SK-N-SH treated with all-trans-retinoic acid at 6 μM for 48 hours (cell line): ENCODE measurements around the gene SPCS2.

ENCODE experiments used
- ATAC-seq: fragments of 200-7000 bp; cut with Tn5 transposase; 3 replicates; pipeline ENCODE4 v1.9.1; 2020; ENCODE audit warnings: mild to moderate bottlenecking, moderate library complexity
- ARNTL ChIP-seq: fragments of 450-650 bp; formaldehyde crosslinking; IDR thresholded peaks from 2 replicates; pipeline ENCODE4 v1.5.0; 2020; ENCODE audit warnings: low read depth, mild to moderate bottlenecking, moderate library complexity, borderline replicate concordance
- CSRNP3 ChIP-seq: fragments of 250-450 bp; sonication (Bioruptor Pico); IDR thresholded peaks from 2 replicates; pipeline ENCODE4 v1.5.1; 2021; ENCODE audit warnings: mild to moderate bottlenecking, moderate library complexity
- ESRRG ChIP-seq: fragments of 250-450 bp; sonication (Bioruptor Pico); IDR thresholded peaks from 2 replicates; pipeline ENCODE4 v1.6.1; 2021; ENCODE audit warnings: mild to moderate bottlenecking
- OSR1 ChIP-seq: fragments of 250-450 bp; sonication (Bioruptor Pico); IDR thresholded peaks from 2 replicates; pipeline ENCODE4 v1.8.0; 2022; ENCODE audit warnings: moderate library complexity, mild to moderate bottlenecking, inconsistent platforms
- PATZ1 ChIP-seq: fragments of 250-450 bp; sonication (Bioruptor Pico); IDR thresholded peaks from 2 replicates; pipeline ENCODE4 v1.8.0; 2020; ENCODE audit warnings: mild to moderate bottlenecking, moderate library complexity, borderline replicate concordance
- POU6F1 ChIP-seq: fragments of 250-450 bp; sonication (Bioruptor Pico); IDR thresholded peaks from 2 replicates; pipeline ENCODE4 v1.8.0; 2021; ENCODE audit warnings: low read depth, mild to moderate bottlenecking, moderate library complexity, borderline replicate concordance
- PPARA ChIP-seq: fragments of 250-450 bp; sonication (Bioruptor Pico); IDR thresholded peaks from 2 replicates; pipeline ENCODE4 v1.5.0; 2020; ENCODE audit warnings: mild to moderate bottlenecking, borderline replicate concordance
- SNAI2 ChIP-seq: fragments of 250-450 bp; sonication (Bioruptor Pico); IDR thresholded peaks from 2 replicates; pipeline ENCODE4 v1.5.0; 2020; ENCODE audit warnings: mild to moderate bottlenecking, moderate library complexity
- TCF4 ChIP-seq: fragments of 250-450 bp; sonication (Bioruptor Pico); IDR thresholded peaks from 2 replicates; pipeline ENCODE4 v1.8.0; 2021; ENCODE audit warnings: mild to moderate bottlenecking, moderate library complexity, borderline replicate concordance
- TOX ChIP-seq: fragments of 250-450 bp; sonication (Bioruptor Pico); IDR thresholded peaks from 2 replicates; pipeline ENCODE4 v1.8.0; 2021; ENCODE audit warnings: mild to moderate bottlenecking, moderate library complexity, borderline replicate concordance
- TSHZ2 ChIP-seq: fragments of 250-450 bp; sonication (Bioruptor Pico); IDR thresholded peaks from 2 replicates; pipeline ENCODE4 v1.5.0; 2020; ENCODE audit warnings: mild to moderate bottlenecking, moderate library complexity
- ZC3H10 ChIP-seq: fragments of 250-450 bp; sonication (Bioruptor Pico); IDR thresholded peaks from 2 replicates; pipeline ENCODE4 v1.5.1; 2021; ENCODE audit warnings: mild to moderate bottlenecking, moderate library complexity
- ZFP3 ChIP-seq: fragments of 250-450 bp; sonication (Bioruptor Pico); IDR thresholded peaks from 2 replicates; pipeline ENCODE4 v1.5.0; 2020; ENCODE audit warnings: mild to moderate bottlenecking, moderate library complexity
- ZFP30 ChIP-seq: fragments of 450-650 bp; formaldehyde crosslinking; IDR thresholded peaks from 2 replicates; pipeline ENCODE4 v1.5.0; 2022; ENCODE audit warnings: mild to moderate bottlenecking, moderate library complexity
- ZNF565 ChIP-seq: fragments of 450-650 bp; formaldehyde crosslinking; conservative IDR thresholded peaks from 2 replicates; pipeline ENCODE4 v1.5.0; 2020; ENCODE audit warnings: low read depth, mild to moderate bottlenecking, moderate library complexity
- ZNF70 ChIP-seq: fragments of 450-650 bp; formaldehyde crosslinking; IDR thresholded peaks from 2 replicates; pipeline ENCODE4 v1.5.0; 2020; ENCODE audit warnings: mild to moderate bottlenecking, moderate library complexity

The SPCS2 gene

GRCh38 chr11:74953451-74953850 lies 4.4 kb downstream of the SPCS2 start (continued):
- no peak for TF ChIP-seq POU6F1 (CRISPR knock-in tag)
- no peak for TF ChIP-seq ZC3H10 (CRISPR knock-in tag)
- no peak for TF ChIP-seq TOX (CRISPR knock-in tag)
- TF ChIP-seq ARNTL = no peak
- no peak for TF ChIP-seq PPARA (CRISPR knock-in tag)
- no peak for TF ChIP-seq OSR1 (CRISPR knock-in tag)
- TF ChIP-seq, all 23 proteins: peak for 0

- no peak for ATAC-seq
Observed at GRCh38 chr11:74954199-74954598, 5.1 kb downstream of the SPCS2 start.

GRCh38 chr11:74956397-74957015 lies 7.4 kb downstream of the SPCS2 start:
- ATAC-seq = no peak
- TF ChIP-seq ESRRG (CRISPR knock-in tag) (no peak), OSR1 (CRISPR knock-in tag) (no peak), ZFP30 (no peak), PATZ1 (CRISPR knock-in tag) (no peak), ZNF565 (CRISPR knock-in tag) (no peak), ZNF70 (CRISPR knock-in tag) (no peak), TCF4 (CRISPR knock-in tag) (no peak), TSHZ2 (CRISPR knock-in tag) (no peak), TOX (CRISPR knock-in tag) (no peak), ARNTL (no peak)

More at GRCh38 chr11:74954199-74954598, 5.1 kb downstream of the SPCS2 start:
- TF ChIP-seq TSHZ2 (CRISPR knock-in tag) (no peak), SNAI2 (no peak), CSRNP3 (no peak), POU6F1 (CRISPR knock-in tag) (no peak), ZFP3 (CRISPR knock-in tag) (no peak)
- TF ChIP-seq, all 23 proteins: peak for 0
